ENCODE results near the gene TEX51.

The TEX51 gene

DNA sequence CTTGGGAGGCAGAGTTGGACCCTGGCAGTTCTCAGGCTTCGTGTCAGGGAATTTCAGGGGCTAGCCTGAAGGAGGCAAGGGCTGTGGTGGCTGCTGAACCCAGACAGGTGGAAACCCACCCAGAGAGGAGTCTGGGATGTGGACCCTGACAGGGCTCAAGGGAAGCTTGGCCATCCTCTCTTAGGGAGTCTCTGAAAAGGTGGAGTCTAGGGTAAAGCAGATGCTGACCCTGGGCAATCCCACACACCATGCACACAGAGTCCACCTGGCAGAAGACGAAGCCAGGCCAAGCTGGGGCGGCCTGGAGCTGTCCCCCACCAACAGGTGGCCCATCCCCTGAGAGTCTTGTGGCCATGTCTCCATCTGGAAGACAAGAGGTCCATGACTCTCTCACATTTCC, 41.2 kb upstream of the TEX51 start:
- TF ChIP-seq YY1 (IDR thresholded peaks at IDR 0.05; ENCODE audit: low read depth): no peak
- no peak for TF ChIP-seq CREB1 (IDR thresholded peaks at IDR 0.05; ENCODE audit: low read depth)
- no peak for TF ChIP-seq TAF1 (IDR thresholded peaks at IDR 0.05; ENCODE audit: low read depth)
- no peak for TF ChIP-seq USF1 (IDR thresholded peaks at IDR 0.05)
- TF ChIP-seq MAX (IDR thresholded peaks at IDR 0.05): no peak
- no peak for TF ChIP-seq NFIC (IDR thresholded peaks at IDR 0.05)
- no peak for TF ChIP-seq TCF12 (IDR thresholded peaks at IDR 0.05; ENCODE audit: low read depth)
- TF ChIP-seq ZBTB7A (IDR thresholded peaks at IDR 0.05; ENCODE audit: low read depth): no peak
- TF ChIP-seq EP300 (IDR thresholded peaks at IDR 0.05; ENCODE audit: borderline replicate concordance): no peak
- TF ChIP-seq FOXM1 (IDR thresholded peaks at IDR 0.05; ENCODE audit: borderline replicate concordance, low read depth): no peak
- no peak for TF ChIP-seq EGR1 (IDR thresholded peaks at IDR 0.05)
- no peak for TF ChIP-seq CEBPB (IDR thresholded peaks at IDR 0.05)
- no peak for TF ChIP-seq TEAD4 (IDR thresholded peaks at IDR 0.05)
- TF ChIP-seq, protein P1, sequence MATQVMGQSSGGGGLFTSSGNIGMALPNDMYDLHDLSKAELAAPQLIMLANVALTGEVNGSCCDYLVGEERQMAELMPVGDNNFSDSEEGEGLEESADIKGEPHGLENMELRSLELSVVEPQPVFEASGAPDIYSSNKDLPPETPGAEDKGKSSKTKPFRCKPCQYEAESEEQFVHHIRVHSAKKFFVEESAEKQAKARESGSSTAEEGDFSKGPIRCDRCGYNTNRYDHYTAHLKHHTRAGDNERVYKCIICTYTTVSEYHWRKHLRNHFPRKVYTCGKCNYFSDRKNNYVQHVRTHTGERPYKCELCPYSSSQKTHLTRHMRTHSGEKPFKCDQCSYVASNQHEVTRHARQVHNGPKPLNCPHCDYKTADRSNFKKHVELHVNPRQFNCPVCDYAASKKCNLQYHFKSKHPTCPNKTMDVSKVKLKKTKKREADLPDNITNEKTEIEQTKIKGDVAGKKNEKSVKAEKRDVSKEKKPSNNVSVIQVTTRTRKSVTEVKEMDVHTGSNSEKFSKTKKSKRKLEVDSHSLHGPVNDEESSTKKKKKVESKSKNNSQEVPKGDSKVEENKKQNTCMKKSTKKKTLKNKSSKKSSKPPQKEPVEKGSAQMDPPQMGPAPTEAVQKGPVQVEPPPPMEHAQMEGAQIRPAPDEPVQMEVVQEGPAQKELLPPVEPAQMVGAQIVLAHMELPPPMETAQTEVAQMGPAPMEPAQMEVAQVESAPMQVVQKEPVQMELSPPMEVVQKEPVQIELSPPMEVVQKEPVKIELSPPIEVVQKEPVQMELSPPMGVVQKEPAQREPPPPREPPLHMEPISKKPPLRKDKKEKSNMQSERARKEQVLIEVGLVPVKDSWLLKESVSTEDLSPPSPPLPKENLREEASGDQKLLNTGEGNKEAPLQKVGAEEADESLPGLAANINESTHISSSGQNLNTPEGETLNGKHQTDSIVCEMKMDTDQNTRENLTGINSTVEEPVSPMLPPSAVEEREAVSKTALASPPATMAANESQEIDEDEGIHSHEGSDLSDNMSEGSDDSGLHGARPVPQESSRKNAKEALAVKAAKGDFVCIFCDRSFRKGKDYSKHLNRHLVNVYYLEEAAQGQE (IDR thresholded peaks at IDR 0.05; ENCODE audit: low read depth): no peak
- TF ChIP-seq RAD21 (IDR thresholded peaks at IDR 0.05; ENCODE audit: low read depth): no peak

- TF ChIP-seq TEAD4 (IDR thresholded peaks at IDR 0.05) (no peak), RAD21 (IDR thresholded peaks at IDR 0.05; ENCODE audit: low read depth) (no peak), EGR1 (IDR thresholded peaks at IDR 0.05) (no peak), YY1 (IDR thresholded peaks at IDR 0.05; ENCODE audit: low read depth) (no peak), MAX (IDR thresholded peaks at IDR 0.05) (no peak), FOXM1 (IDR thresholded peaks at IDR 0.05; ENCODE audit: borderline replicate concordance, low read depth) (no peak), ZBTB7A (IDR thresholded peaks at IDR 0.05; ENCODE audit: low read depth) (no peak), CREB1 (IDR thresholded peaks at IDR 0.05; ENCODE audit: low read depth) (no peak), USF1 (IDR thresholded peaks at IDR 0.05) (no peak), CEBPB (IDR thresholded peaks at IDR 0.05) (no peak), TAF1 (IDR thresholded peaks at IDR 0.05; ENCODE audit: low read depth) (no peak), TCF12 (IDR thresholded peaks at IDR 0.05; ENCODE audit: low read depth) (no peak), NFIC (IDR thresholded peaks at IDR 0.05) (no peak), EP300 (IDR thresholded peaks at IDR 0.05; ENCODE audit: borderline replicate concordance) (no peak)
- TF ChIP-seq, protein P1 (IDR thresholded peaks at IDR 0.05; ENCODE audit: low read depth): no peak
These were observed 40.7 kb upstream of the TEX51 start for GRCh38 chr2:126858013-126858412.

GRCh38 chr2:126858436-126858835, 40.3 kb upstream of the TEX51 start:
- no peak for TF ChIP-seq YY1 (IDR thresholded peaks at IDR 0.05; ENCODE audit: low read depth)
- TF ChIP-seq NFIC (IDR thresholded peaks at IDR 0.05): no peak
- TF ChIP-seq FOXM1 (IDR thresholded peaks at IDR 0.05; ENCODE audit: borderline replicate concordance, low read depth): no peak

DNA sequence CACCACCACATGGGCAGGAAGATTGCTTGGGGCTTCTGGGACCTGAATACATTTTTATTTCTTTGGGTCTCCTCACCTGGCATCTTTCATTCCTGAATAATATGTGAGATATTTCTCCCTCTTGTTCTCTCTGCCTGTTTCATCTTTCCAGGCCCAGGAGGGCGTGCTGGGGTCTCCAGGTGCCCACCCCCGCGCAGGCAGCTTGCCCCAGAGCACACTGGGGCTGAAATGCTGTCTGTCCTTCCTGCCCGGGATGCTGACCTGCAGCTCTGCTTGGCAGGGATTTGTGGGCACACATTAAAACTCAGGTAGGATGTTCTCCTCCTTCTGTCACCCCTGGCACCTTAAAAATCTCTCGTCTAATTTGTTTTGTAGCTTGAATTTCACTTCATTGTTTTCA, 39.7 kb upstream of the TEX51 start:
- TF ChIP-seq ZBTB7A (IDR thresholded peaks at IDR 0.05; ENCODE audit: low read depth): no peak
- no peak for TF ChIP-seq TAF1 (IDR thresholded peaks at IDR 0.05; ENCODE audit: low read depth)
- TF ChIP-seq EGR1 (IDR thresholded peaks at IDR 0.05): no peak
- TF ChIP-seq NFIC (IDR thresholded peaks at IDR 0.05): no peak
- TF ChIP-seq EP300 (IDR thresholded peaks at IDR 0.05; ENCODE audit: borderline replicate concordance): no peak
- TF ChIP-seq, protein P1 (IDR thresholded peaks at IDR 0.05; ENCODE audit: low read depth): no peak
- TF ChIP-seq FOXM1 (IDR thresholded peaks at IDR 0.05; ENCODE audit: borderline replicate concordance, low read depth): no peak
- no peak for TF ChIP-seq MAX (IDR thresholded peaks at IDR 0.05)
- no peak for TF ChIP-seq CREB1 (IDR thresholded peaks at IDR 0.05; ENCODE audit: low read depth)
- no peak for TF ChIP-seq YY1 (IDR thresholded peaks at IDR 0.05; ENCODE audit: low read depth)
- TF ChIP-seq TEAD4 (IDR thresholded peaks at IDR 0.05): no peak
- no peak for TF ChIP-seq USF1 (IDR thresholded peaks at IDR 0.05)
